Stimulated activated CD4-positive, alpha-beta T cell treated with anti-CD3 and anti-CD28 coated beads, Interleukin-12 subunit alpha, Interleukin-12 subunit beta, amount 100 ng/mL, for 24 hours (primary cell): Measurements from ENCODE around the gene SLC7A7.
A peak's percentile ranks its signal among the peaks of the same experiment; 100 is the strongest.
"Not testable (repeated sequence)": the region's sequence is repeated elsewhere in the genome, so short reads cannot be mapped to it uniquely, and the experiment has no call there.

Experiments
- DNase-seq, 2 experiments: peaks; one replicate each; pipeline ENCODE4 v3.0.0-alpha.2; 2020; ENCODE audit warnings: low read depth in 2 of 2

SLC7A7 gene

DNA sequence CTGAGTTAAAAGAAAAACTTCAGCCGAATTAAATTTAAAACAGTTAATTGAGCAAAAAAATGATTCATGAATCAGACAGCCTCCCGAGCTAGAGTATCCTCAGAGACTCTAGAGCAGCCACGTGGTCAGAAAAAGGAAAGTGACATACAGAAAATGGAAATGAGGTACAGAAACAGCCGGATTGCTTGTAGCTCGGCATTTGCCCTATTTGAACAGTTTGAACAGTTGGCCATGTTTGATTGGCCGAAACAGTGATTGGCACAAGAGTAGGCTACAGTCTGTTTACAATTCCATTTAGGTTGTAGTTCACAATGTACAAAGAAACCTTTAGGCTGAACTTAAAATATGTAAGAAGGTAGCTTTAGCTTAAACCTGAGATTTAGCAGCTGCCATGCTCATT, 61.6 kb downstream of the SLC7A7 start:
- no peak for DNase-seq

DNA sequence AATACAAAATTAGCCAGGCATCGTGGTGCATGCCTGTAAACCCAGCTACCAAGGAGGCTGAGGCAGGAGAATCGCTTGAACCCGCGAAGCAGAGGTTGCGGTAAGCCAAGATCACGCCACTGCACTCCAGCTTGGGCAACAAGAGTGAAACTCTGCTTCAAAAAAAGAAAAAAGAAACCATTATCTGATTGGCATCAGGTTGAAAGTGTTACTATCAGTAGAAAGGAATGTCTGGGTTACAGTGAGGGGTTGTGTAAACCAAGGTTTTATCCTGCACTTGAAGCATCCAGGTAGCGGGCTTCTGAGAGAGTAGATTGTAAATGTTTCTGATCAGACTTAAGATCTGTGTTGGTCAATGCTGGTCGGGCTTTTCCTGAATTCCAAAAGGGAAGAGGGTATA, 62.8 kb downstream of the SLC7A7 start:
- no peak for DNase-seq

DNA sequence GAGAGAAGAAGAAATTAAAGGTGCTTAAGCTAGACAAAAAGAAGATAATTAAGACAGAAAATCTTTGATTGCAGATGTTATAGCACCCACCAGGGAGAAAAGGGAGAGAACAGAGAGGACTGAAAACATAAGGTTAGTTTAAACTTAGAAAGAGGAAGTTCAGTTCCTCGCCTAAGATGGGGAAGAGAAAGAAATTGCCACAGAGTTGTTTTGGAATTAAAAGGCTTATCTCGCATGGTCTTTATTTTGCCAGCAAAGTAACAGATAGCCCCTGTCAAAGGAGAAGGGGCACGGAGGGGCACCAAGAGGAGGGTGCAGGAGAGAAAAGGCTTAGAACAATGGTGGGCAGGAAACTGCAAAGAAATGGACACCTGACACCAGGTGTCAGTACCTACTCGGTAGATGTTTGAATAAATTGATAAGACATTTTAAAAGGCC, 66.6 kb downstream of the SLC7A7 start:
- no peak for DNase-seq

DNA sequence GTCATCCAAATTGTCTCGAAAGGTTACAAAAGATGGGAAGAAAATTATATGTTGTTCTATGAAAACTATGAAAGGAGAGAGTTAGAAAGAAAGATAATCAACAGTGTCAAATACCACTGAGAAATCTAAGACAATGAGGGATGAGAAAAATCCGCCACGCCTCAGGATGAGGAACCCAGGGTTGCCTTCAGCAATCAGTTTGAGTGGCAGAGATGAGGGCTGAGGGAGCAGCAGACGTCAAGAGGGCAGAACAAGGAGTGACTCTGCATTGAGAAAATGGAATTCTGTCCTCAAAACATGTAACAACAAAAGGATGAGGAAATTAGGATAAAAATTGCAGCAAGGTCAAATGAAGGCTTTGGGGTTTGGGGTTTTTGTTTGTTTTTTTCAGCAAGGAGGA, 67.0 kb downstream of the SLC7A7 start:
- no peak for DNase-seq

DNA sequence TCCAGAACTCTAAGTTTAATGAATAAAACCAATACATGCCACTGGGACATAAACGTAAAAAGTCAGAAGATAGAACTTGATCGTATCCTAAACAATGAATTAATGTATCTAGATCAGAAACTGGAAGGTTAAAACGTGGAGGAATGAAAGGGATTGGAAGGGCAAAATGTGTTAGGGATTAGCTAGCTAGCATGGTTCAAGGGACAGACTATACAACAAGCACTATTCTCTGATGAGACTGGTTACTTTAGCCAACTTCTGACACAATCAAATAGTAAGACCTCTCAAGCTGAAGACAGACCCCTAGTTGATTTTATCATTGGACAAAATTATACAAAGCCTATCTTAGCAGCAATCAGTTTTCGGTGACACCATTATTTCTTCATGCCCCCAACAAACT, 67.5 kb downstream of the SLC7A7 start:
- no peak for DNase-seq

DNA sequence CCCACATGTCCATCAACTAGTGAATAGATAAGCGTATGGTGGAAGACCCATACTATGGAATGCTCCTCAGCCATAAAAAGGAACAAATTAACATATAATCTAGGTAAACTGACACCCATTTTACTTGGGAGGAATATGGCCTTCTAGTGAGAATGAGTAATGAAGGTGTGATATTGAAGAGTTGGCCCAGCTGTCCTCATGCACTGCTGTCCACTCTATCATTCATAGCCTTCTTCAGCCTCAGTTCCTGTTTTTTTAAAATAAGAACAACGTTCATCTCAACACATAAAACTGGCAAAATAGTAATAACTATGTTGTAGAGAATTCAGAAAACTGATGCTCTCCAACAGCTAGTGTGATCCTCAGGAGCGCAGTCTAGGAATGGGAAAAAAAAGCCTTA, 75.2 kb downstream of the SLC7A7 start:
- DNase-seq, result no peak

DNA sequence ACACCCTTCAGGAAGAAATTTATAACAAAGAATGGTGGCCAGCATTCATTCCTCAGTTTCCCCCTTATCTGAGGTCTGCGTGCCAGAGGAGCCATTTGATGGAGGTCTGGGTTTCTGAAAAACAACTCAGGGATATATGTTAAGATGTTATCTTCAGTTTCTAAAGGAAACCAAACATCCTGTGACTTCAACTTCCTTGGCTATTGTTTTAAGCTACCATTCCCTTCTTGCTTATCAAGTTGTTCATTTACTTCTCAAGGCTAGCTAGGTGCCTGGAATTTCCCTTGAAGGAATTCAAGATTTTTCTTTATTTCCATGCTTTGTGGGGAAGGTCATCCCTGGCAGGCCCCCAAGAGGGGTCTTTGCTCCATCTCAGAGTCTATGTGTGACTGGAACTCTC, 75.8 kb downstream of the SLC7A7 start:
- DNase-seq, result no peak

DNA sequence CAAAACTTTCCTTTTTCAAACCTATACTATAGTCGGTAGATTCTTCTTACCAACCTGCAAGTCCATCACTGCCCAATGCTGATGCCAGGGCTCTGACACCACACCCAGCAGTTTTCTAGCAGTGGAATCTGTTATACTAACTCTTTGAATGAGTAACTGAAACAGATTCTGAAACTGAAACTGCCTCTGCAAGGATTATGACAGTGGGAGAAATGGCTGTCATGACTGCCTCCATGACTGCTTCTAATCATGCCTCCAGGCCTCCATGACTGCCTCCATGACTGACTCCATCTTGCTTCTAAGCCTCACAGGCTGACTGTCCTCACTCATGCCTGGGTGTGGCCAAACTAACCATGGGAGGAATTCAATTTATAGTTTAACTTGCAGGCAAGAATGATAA, 78.2 kb downstream of the SLC7A7 start:
- DNase-seq, result peak in 1 of 2 experiments; percentile 22

DNA sequence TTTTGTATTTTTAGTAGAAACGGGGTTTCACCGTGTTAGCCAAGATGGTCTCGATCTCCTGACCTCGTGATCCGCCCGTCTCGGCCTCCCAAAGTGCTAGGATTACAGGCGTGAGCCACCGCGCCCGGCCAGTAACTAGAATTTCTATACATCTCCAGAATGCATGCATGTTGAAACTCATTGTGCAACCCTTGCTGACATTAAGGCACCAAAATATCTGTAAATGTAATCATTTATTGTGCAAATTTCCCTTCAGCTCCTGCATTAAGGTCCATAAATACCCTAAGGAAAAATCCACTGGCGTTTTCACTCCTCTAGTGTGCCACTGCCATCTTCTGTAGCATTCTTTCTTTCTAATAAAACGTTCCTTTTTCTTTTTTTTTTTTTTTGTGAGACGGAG, 78.9 kb downstream of the SLC7A7 start:
- not testable (repeated sequence) for DNase-seq

DNA sequence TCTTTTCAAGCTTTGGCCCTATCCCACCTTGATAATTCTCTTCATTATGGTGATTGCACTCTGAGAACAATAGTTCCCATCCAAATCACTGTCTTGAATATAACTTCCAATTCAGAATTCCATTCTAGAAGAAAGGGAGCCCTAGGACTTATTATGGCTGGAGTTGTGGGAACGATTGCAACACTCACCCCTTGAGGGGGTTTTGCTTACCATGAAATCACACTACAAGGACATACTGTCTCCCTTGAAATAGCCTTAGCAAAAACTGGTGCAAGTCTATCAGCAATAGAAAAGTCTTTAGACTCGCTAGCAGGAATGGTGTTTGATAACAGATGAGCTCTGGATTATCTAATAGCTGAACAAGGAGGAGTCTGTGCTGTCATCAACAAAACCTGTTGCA, 80.1 kb downstream of the SLC7A7 start:
- DNase-seq, result no peak

DNA sequence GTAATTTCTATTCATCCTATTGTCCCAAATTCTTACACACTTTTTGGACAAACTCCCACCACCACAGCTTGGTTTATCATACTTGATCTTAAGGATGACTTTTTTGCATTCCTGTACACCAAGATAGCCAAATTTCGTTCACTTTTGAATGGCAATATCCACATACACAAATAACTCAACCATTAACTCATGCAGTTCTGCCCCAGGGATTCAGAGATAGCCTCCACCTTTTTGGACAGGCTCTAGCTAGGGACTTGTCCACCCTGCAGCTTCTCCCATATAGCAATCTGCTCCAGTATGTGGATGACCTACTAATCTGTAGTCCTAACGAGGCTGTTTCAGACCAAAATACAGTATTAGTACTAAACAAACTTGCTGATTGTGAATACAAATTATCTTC, 81.4 kb downstream of the SLC7A7 start:
- DNase-seq, result no peak

DNA sequence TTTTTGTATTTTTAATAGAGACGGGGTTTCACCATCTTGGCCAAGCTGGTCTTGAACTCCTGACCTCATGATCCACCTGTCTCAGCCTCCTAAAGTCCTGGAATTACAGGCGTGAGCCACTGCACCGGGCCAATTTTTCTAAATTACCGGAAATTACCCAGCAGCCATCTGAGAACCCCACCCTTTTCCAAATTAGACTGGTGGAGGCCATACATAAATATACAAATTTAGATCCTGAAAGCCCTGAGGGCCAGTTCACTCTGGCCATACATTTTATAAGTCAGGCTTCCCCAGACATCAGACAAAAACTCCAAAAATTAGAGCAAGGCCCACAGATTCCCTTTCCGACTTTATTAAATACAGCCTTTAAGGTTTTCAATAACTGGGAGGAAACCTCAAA, 83.2 kb downstream of the SLC7A7 start:
- DNase-seq, result not testable (repeated sequence)

DNA sequence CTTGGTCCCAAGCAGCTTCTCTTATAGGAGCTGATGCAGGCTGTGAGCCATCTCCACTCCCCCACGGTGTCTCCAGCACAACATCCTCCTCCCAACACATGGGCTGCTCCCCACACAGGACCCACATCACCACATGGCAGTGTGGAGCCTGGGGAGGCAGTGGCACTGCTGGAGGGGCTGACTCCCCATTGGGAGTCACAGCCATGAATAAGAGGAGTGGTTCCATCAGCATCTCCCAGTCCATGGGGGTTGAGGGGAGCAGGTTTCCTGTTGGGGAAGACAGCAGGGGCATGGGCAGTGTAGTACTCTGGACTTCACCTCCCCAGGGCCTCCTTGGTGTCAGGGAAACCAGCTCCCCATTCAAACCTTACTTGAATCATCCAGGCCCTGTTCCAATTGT, 89.2 kb downstream of the SLC7A7 start:
- no peak for DNase-seq

DNA sequence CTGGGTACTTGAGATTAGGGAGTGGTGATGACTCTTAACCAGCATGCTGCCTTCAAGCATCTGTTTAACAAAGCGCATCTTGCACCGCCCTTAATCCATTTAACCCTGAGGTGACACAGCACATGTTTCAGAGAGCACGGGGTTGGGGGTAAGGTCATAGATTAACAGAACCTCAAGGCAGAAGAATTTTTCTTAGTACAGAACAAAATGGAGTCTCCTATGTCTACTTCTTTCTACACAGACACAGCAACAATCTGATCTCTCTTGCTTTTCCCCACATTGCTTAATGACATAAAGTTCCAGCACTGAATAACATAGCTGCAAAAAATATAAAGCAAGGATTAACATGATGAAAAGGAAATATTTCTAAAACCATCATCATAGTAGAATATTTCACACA, 89.9 kb downstream of the SLC7A7 start:
- not testable (repeated sequence) for DNase-seq

DNA sequence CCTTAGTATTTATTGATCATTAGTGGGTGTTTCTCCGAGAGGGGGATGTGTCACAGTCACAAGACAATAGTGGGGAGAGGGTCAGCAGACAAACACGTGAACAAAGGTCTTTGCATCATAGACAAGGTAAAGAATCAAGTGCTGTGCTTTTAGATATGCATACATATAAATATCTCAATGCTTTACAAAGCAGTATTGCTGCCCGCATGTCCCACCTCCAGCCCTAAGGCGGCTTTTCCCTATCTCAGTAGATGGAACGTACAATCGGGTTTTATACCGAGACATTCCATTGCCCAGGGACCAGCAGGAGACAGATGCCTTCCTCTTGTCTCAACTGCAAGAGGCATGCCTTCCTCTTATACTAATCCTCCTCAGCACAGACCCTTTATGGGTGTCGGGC, 90.4 kb downstream of the SLC7A7 start:
- not testable (repeated sequence) for DNase-seq

DNA sequence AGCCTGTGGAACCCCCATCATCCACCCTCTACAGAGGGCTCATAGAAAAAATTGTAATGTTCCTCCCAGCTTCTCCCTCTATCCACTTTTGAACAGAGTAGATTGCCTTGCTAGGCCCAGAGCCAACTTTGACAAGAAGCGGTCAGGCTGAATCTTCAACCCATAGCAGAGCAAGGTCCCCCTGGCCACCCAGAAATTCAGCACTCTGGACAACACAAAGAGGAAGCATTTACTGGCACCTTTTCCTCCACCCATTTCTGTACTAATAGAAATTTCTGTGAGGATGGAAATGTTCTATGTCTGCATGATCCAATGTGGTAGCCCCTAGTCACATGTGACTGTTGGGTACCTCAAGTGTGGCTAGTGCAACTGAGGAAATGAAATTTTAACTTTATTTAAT, 91.4 kb downstream of the SLC7A7 start:
- DNase-seq, result no peak
